NCI-H345 treated with DMSO at 0.1 percent for 48 hours (cell line): ENCODE measurements around the gene SHKBP1.

Source experiments
- DNase-seq: peaks from one replicate; lab custom pipeline; 2025; ENCODE audit not compliant: unreplicated experiment; lab: John Stamatoyannopoulos, UW

SHKBP1 gene

DNA sequence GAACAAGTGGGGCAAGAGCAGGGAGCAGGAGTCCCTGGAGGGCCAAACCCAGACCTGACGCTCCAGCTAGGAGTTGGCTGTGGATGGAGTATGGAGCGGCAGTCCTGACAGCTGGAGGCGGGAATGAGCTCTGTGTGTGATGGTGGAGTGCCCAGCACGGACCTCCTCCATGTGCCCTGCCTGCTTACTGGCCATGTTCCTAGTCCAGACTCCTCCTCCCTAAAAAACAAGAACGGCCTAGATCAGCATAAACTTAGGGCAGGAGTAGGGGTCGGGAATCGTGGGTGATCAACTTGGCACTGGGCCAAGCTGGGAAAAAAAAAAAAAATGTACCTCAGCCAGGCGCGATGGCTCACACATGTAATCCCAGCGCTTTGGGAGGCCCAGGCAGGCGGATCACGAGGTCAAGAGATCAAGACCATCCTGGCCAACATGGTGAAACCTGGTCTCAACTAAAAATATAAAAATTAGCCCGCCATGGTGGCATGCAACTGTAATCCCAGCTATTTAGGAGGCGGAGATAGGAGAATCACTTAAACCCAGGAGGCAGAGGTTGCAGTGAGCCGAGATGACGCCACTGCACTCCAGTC lies 54.0 kb downstream of the SHKBP1 start:
- no peak for DNase-seq

DNA sequence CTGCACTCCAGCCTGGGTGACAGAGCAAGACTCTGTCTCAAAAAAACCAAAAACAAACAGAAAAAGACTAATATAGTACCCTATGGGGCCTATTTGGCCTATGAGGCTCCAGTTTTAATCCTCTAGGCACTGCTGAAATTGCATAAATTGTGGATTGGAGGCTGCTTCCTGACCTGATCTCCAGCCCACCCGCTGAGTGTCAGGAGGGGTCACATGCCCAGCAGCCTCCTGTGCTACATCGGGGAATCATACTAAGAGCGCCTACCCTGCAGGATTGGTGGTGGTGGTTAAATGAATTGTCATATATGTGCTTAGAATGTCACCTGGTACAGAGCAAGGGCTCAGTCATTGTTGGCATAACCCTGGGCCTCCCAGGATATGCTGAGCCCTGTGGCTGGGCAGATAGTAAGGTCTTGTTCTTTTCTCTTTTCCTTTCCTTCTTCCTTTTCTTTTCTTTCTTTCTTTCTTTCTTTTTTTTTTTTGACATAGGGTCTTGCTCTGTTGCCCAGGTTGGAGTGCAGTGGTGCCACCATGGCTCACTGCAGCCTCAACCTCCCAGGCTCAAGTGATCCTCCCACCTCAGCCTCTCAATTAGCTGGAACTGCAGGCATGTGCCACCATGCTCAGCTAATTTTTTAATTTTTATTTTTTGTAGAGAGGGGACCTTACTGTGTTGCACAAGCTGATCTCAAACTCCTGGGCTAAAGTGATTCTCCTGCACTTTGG lies 55.8 kb downstream of the SHKBP1 start:
- no peak for DNase-seq

GRCh38 chr19:40633207-40633606 lies 56.5 kb downstream of the SHKBP1 start:
- DNase-seq, result no peak

DNA sequence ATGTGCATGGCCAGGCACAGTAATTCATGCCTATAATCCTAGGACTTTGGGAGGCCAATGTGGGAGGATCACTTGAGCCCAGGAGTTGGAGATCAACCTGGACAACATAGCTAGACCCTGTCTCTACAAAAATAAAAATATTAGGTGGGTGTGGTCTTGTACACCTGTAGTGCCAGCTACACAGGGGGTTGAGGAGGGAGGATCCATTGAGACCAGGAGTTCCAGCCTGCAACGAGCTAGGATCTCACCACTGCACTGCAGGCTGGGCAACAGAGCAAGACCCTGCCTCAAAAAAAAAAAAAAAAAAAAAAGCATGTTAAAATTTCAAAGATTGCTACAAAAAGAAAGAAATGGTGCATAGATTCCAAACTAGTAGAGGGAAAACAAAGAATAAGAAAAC lies 61.7 kb downstream of the SHKBP1 start:
- DNase-seq, result no peak

DNA sequence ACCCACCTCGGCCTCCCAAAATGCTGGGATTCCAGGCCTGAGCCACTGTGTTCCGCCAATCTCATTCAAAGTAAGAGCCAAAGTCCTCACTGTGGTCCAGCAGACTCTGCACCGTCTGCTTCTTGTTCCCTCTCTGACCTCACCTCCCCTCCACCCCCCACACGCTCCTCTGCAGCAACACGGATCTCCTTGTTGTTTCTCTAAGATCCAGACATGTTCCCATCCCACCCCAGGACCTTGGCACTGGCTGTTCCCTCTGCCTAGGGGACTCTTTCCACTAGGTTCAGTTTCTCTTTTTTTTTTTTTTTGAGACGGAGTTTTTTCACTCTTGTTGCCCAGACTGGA lies 62.9 kb downstream of the SHKBP1 start:
- no peak for DNase-seq

DNA sequence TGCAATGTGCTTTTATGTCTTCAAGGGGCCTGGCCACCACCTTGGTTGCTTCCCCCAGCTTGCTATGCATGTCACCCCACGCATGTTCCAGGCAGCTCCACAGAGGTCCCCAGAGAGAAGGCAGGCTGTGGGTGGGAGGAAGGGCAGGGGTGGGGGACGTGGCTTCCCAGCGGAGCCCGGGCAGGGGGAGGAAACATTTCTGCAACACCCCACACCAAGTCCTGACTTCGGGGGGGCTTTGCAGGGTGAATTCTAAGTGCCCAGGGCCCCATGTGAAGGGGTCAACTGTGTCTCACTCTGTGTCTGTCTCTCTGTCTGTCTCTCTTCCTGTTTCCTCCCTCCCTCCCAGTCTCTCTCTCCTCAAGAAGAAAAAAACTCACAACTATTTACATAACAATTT lies 64.1 kb downstream of the SHKBP1 start:
- DNase-seq, result no peak
